ENCODE measurements around the gene DYTN. TPM values are rescaled to one million over a fixed set of nuclear protein-coding genes. Genes with fewer than 3 reads are reported as not detected.

DYTN gene
- total RNA-seq, 5 donors from 2014 or later (not counting 1 experiment from before 2014, with no cell fraction given), result not detected

DNA sequence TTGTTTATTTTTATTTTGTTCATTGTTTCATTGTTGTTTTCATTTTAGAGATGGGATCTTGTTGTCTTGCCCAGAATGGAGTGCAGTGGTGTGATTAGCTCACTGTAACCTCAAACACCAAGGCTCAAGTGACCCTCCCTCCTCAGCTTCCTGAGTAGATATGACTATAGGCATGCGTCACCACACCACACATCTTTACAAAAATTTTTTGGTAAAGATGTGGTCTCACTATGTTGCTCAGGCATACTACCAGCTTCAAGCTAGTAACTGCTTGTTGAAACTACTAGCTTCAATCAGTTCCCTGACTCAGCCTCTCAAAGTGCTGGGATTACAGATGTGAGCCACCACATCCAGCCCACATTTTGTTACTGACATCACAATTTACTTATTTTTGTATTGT lies 61.1 kb downstream of the DYTN start:
- Mint-ChIP-seq H3K9me3 (peaks cover 6 to 12% (median 9%) of the 10 kb centered on the region in 3 donors), H3K27me3 (peaks cover 4 to 5% of the 10 kb centered on the region in 2 donors), H3K4me3 (no peak overlapping the region), H3K4me1 (no peaks in the 10 kb centered on the region), H3K36me3 (peaks cover 4% of the 10 kb centered on the region), H3K27ac (no peak overlapping the region)
- Histone ChIP-seq H3K27me3 (replicated peaks in 1 of 2; ENCODE audit: control insufficient read depth in 2 of 2, extremely low read depth in 1 of 2, insufficient read depth in 2 of 2, low read length in 1 of 2) (no peaks in the 10 kb centered on the region), H3K4me3 (ENCODE audit: control insufficient read depth in 1 of 2, extremely low read depth in 1 of 2, low read length in 1 of 2) (no peak overlapping the region), H3K36me3 (ENCODE audit: control insufficient read depth in 2 of 2, extremely low read depth in 1 of 2, insufficient read depth in 1 of 2, low read length in 1 of 2) (no peaks in the 10 kb centered on the region), H3K9me3 (no peaks in the 10 kb centered on the region), H3K4me1 (ENCODE audit: control insufficient read depth in 1 of 2, extremely low read depth in 1 of 2, insufficient read depth in 2 of 2, low read length in 2 of 2) (no peaks in the 10 kb centered on the region), H3K27ac (ENCODE audit: low read length) (no peak overlapping the region)
- ATAC-seq (replicated peaks in 1 of 4), result no peak
- ChIA-PET POLR2A (interaction anchor here in 1 of 2 donors (0.6 kb wide), 1 partner anchor 14 kb away, joined by 3 read pairs; no protein-coding TSS in a partner anchor), CTCF (no interaction called here)
- WGBS (ENCODE audit: insufficient coverage), result no CpG with 5 or more reads among the region's 1 CpG
- no peak for DNase-seq

DNA sequence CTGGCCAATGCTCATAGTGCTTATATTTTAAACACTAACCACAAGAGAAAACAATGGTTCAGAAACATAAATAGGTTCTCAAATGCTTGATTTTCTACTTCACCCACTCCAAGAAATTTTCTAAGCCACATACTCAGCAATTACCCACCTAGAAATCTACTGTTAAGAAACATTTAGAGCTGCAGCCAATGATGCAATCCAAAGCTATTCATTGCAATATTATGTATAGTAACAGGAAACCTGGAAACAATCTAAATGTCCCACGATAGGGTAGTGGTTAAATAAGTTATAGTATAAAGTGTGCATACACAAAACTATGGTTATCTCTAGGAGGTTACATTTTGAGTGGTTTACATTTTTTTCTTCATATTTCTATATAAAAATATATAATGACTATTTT lies 70.2 kb downstream of the DYTN start:
- H3K27me3 ChIP-seq (replicated peaks in 1 of 2; ENCODE audit: control insufficient read depth in 2 of 2, extremely low read depth in 1 of 2, insufficient read depth in 2 of 2, low read length in 1 of 2), result no peaks in the 10 kb centered on the region
- no peak for ATAC-seq (replicated peaks in 1 of 4)
- CTCF ChIA-PET, result interaction anchor here in 1 of 2 donors (0.7 kb wide), 1 partner anchor 1108 kb away, joined by 3 read pairs; no protein-coding TSS in a partner anchor

DNA sequence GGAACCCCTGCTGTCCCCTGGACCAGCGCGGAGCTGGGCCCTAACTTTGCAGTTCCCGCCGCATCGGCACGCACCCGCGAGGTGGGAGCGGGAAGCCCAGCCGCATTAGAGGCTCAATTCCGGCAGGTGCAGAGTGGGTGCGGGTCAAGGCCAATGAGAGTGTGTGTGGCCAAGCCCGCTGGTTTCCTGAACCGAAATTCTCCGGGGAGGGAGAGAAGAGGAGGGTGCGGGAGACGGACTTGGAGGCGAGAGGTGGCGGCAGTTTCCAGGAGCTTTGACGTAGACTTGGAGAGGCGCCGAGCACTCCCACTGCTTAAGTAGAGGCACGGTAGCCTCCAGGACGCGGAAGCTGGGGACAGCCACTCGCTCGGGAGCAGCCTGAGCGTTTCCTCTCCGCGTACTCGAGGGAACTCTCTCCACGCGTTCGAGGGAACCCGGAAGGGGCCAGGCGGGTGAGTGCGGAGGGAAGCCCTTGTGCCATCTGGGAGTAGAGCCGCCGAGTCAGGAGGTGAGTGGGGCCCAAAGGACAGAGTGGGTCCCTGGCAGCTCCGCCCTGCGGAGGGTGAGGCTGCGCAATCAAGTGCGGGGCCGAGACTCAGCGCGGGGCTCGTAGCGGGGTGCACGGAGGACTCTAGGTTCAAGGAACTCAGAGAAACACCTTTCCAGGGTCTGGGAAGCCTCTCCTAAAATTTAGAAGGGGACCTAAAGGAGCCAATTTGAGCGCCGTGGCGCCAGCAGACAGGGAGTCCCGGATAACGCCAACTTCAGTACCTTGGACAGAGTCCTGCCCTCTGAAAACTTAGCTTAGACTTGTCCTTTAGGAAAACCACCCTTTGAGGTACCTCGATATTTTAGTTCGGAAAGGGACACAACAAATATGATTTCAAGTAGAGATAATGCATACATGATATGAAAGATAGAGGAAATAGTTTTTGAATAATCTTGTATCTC lies 75.8 kb downstream of the DYTN start, which contains the start of gene FAM237A:
Gene FAM237A, plus strand, starts transcription at position 413 of the 951 bp plus-strand sequence. CDS start 1,750 bp downstream, outside the sequence.
- Mint-ChIP-seq H3K9me3 (no peaks in the 10 kb centered on the region), H3K4me3 (no peak within 1 kb of the TSS), H3K27me3 (peaks cover 13 to 19% of the 10 kb centered on the region in 2 donors), H3K4me1 (no peaks in the 10 kb centered on the region), H3K27ac (no peak within 1 kb of the TSS), H3K36me3 (no peaks in the 10 kb centered on the region)
- H3K4me3 ChIP-seq (ENCODE audit: control insufficient read depth in 1 of 2, extremely low read depth in 1 of 2, low read length in 1 of 2), result no peak within 1 kb of the TSS
- H3K9me3 ChIP-seq, result no peaks in the 10 kb centered on the region
- ChIA-PET POLR2A (interaction anchor here in 1 of 2 donors (0.6 kb wide), 1 partner anchor 14 kb away, joined by 3 read pairs; no protein-coding TSS in a partner anchor), CTCF (no interaction called here)
- H3K27me3 ChIP-seq (replicated peaks in 1 of 2; ENCODE audit: control insufficient read depth in 2 of 2, extremely low read depth in 1 of 2, insufficient read depth in 2 of 2, low read length in 1 of 2), result peaks cover 16 to 19% of the 10 kb centered on the region in 2 experiments
- DNase-seq (peak in 2 of 35 experiments; percentile 2 to 24), ATAC-seq (replicated peaks in 1 of 4) (no peak)
- WGBS (ENCODE audit: insufficient coverage), result 23% methylated on average over 48 of the region's 56 CpGs
- H3K27ac ChIP-seq (ENCODE audit: low read length), result no peak within 1 kb of the TSS
- no peaks in the 10 kb centered on the region for H3K36me3 ChIP-seq (ENCODE audit: control insufficient read depth in 2 of 2, extremely low read depth in 1 of 2, insufficient read depth in 1 of 2, low read length in 1 of 2)
- no peaks in the 10 kb centered on the region for H3K4me1 ChIP-seq (ENCODE audit: control insufficient read depth in 1 of 2, extremely low read depth in 1 of 2, insufficient read depth in 2 of 2, low read length in 2 of 2)

More for the DNA sequence above, 70.2 kb downstream of the DYTN start:
- Mint-ChIP-seq H3K27ac (no peak overlapping the region), H3K36me3 (no peaks in the 10 kb centered on the region), H3K9me3 (no peaks in the 10 kb centered on the region), H3K4me3 (no peak overlapping the region), H3K27me3 (peaks cover 8 to 13% of the 10 kb centered on the region in 2 donors), H3K4me1 (no peaks in the 10 kb centered on the region)
- Histone ChIP-seq H3K9me3 (no peaks in the 10 kb centered on the region), H3K4me1 (ENCODE audit: control insufficient read depth in 1 of 2, extremely low read depth in 1 of 2, insufficient read depth in 2 of 2, low read length in 2 of 2) (no peaks in the 10 kb centered on the region), H3K36me3 (ENCODE audit: control insufficient read depth in 2 of 2, extremely low read depth in 1 of 2, insufficient read depth in 1 of 2, low read length in 1 of 2) (no peaks in the 10 kb centered on the region), H3K27ac (ENCODE audit: low read length) (no peak overlapping the region), H3K4me3 (ENCODE audit: control insufficient read depth in 1 of 2, extremely low read depth in 1 of 2, low read length in 1 of 2) (no peak overlapping the region)
- no CpG with 5 or more reads among the region's 1 CpG for WGBS (ENCODE audit: insufficient coverage)
- DNase-seq, result no peak
- POLR2A ChIA-PET, result no interaction called here

DNA sequence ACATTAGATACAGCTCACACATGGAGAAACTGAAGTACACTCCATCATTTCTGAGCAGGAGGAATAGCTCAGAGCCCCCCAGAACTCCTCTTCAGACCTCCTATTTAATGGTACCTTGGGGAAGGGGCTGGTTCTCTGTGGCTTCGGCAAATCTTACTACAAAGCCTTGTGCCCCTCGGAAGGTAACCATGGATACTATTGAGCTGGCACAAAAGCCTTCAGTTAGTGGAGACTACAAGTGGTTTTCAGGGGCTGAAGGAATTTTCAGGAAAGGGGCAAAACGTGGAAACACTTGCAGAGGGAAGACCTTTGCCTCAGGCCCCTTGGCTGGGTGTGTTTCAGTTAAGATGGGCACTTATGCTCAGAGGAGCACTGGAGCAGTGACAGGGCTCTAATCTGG lies 77.0 kb downstream of the DYTN start:
- ChIA-PET POLR2A (no interaction called here), CTCF (no interaction called here)
- H3K9me3 ChIP-seq, result no peaks in the 10 kb centered on the region
- Mint-ChIP-seq H3K27me3 (peaks cover 12 to 21% of the 10 kb centered on the region in 2 donors), H3K27ac (no peak overlapping the region), H3K4me3 (no peak overlapping the region), H3K4me1 (no peaks in the 10 kb centered on the region), H3K36me3 (no peaks in the 10 kb centered on the region), H3K9me3 (no peaks in the 10 kb centered on the region)
- no peak overlapping the region for H3K4me3 ChIP-seq (ENCODE audit: control insufficient read depth in 1 of 2, extremely low read depth in 1 of 2, low read length in 1 of 2)
- H3K36me3 ChIP-seq (ENCODE audit: control insufficient read depth in 2 of 2, extremely low read depth in 1 of 2, insufficient read depth in 1 of 2, low read length in 1 of 2), result no peaks in the 10 kb centered on the region
- H3K27me3 ChIP-seq (replicated peaks in 1 of 2; ENCODE audit: control insufficient read depth in 2 of 2, extremely low read depth in 1 of 2, insufficient read depth in 2 of 2, low read length in 1 of 2), result peaks cover 16 to 19% of the 10 kb centered on the region in 2 experiments
- ATAC-seq (replicated peaks in 1 of 4) (no peak), DNase-seq (no peak)
- no peak overlapping the region for H3K27ac ChIP-seq (ENCODE audit: low read length)
- 0% methylated on average over 1 of the region's 3 CpGs for whole genome bisulfite sequencing (ENCODE audit: insufficient coverage)
- H3K4me1 ChIP-seq (ENCODE audit: control insufficient read depth in 1 of 2, extremely low read depth in 1 of 2, insufficient read depth in 2 of 2, low read length in 2 of 2), result no peaks in the 10 kb centered on the region

DNA sequence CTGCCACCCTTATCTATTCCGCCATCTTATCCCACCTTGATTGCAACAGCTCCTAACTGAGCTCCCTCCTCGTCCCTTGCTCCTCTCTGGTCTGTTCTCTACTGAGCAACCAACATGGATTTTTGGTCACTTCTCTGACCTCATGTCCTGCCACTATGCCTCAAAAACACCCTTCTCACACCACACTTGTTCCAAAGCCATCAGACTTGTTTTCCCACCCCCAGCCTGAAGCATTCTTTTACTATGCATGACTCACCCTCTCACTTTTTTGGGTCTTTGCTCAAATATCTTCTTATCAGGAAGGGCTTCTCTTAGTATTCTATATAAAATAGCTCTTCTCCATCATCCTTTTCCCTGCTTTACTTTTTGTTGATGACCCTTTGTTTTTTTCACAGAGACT lies 78.6 kb downstream of the DYTN start:
- peaks cover 12 to 20% of the 10 kb centered on the region in 2 donors for H3K27me3 Mint-ChIP-seq

DNA sequence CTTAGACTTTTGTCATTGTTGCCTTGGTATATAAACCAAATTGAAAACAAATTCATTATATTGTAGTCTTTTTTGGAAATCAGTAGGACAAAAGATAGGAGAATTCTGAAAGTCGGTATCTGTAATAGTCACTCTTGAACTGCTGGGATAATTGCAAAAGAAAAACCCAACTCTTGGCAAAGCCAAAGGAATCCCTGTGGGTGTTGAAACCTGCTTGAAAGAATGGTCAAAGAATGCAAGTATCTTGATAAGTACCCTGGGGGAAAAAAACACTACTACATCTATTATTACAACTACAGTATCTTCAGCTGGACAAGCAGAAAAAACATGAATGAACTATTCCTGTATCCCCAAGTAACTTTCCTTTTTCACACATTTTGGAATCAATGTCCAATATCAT lies 83.2 kb downstream of the DYTN start:
- ChIA-PET POLR2A (no interaction called here), CTCF (no interaction called here)
- Histone ChIP-seq H3K27me3 (replicated peaks in 1 of 2; ENCODE audit: control insufficient read depth in 2 of 2, extremely low read depth in 1 of 2, insufficient read depth in 2 of 2, low read length in 1 of 2) (peaks cover 0 to under 1% of the 10 kb centered on the region in 2 experiments), H3K27ac (ENCODE audit: low read length) (no peak overlapping the region), H3K9me3 (peaks cover 2% of the 10 kb centered on the region), H3K36me3 (ENCODE audit: control insufficient read depth in 2 of 2, extremely low read depth in 1 of 2, insufficient read depth in 1 of 2, low read length in 1 of 2) (no peaks in the 10 kb centered on the region), H3K4me1 (ENCODE audit: control insufficient read depth in 1 of 2, extremely low read depth in 1 of 2, insufficient read depth in 2 of 2, low read length in 2 of 2) (no peaks in the 10 kb centered on the region), H3K4me3 (ENCODE audit: control insufficient read depth in 1 of 2, extremely low read depth in 1 of 2, low read length in 1 of 2) (no peak overlapping the region)
- no peak overlapping the region for H3K4me3 Mint-ChIP-seq
- no peaks in the 10 kb centered on the region for H3K4me1 Mint-ChIP-seq
- DNase-seq (no peak), ATAC-seq (replicated peaks in 1 of 4) (no peak)
- no peaks in the 10 kb centered on the region for H3K9me3 Mint-ChIP-seq
- H3K27ac Mint-ChIP-seq, result no peak overlapping the region
- H3K36me3 Mint-ChIP-seq, result no peaks in the 10 kb centered on the region
- H3K27me3 Mint-ChIP-seq, result peaks cover 3 to 4% of the 10 kb centered on the region in 2 donors
- 100% methylated on average over 1 of the region's 1 CpG for WGBS (ENCODE audit: insufficient coverage)

More for the DNA sequence above, 78.6 kb downstream of the DYTN start:
- CTCF ChIA-PET, result no interaction called here
- Histone ChIP-seq H3K36me3 (ENCODE audit: control insufficient read depth in 2 of 2, extremely low read depth in 1 of 2, insufficient read depth in 1 of 2, low read length in 1 of 2) (no peaks in the 10 kb centered on the region), H3K4me1 (ENCODE audit: control insufficient read depth in 1 of 2, extremely low read depth in 1 of 2, insufficient read depth in 2 of 2, low read length in 2 of 2) (no peaks in the 10 kb centered on the region), H3K27me3 (replicated peaks in 1 of 2; ENCODE audit: control insufficient read depth in 2 of 2, extremely low read depth in 1 of 2, insufficient read depth in 2 of 2, low read length in 1 of 2) (peaks cover 16 to 19% of the 10 kb centered on the region in 2 experiments), H3K9me3 (no peaks in the 10 kb centered on the region), H3K27ac (ENCODE audit: low read length) (no peak overlapping the region), H3K4me3 (ENCODE audit: control insufficient read depth in 1 of 2, extremely low read depth in 1 of 2, low read length in 1 of 2) (no peak overlapping the region)
- Mint-ChIP-seq H3K27ac (no peak overlapping the region), H3K4me3 (no peak overlapping the region), H3K4me1 (no peaks in the 10 kb centered on the region), H3K36me3 (no peaks in the 10 kb centered on the region), H3K9me3 (no peaks in the 10 kb centered on the region)
- DNase-seq (no peak), ATAC-seq (replicated peaks in 1 of 4) (no peak)
- POLR2A ChIA-PET, result no interaction called here
- 41% methylated on average over 2 of the region's 2 CpGs for WGBS (ENCODE audit: insufficient coverage)

All from T-cell (primary cell).